Neural cell (in vitro differentiated cells): ENCODE data around the gene SSUH2. TPM values are rescaled to one million over a fixed set of nuclear protein-coding genes. Genes with fewer than 3 reads are reported as not detected.

Source experiments
- H2AFZ ChIP-seq: fragments of 200-600, 300-800 bp; sonication (generic), shearing (Covaris generic); 2 replicates; pipeline ENCODE4 v1.6.0; 2014; ENCODE audit warnings: low read depth, mild to moderate bottlenecking, antibody characterized with exemption, low read length, moderate library complexity
- H3F3A ChIP-seq: fragments of 200-600 bp; shearing (Covaris generic); 2 replicates; pipeline ENCODE4 v1.6.1; 2016; ENCODE audit warnings: mild to moderate bottlenecking, moderate library complexity, mixed read lengths, antibody characterized with exemption, low read length; ENCODE audit not compliant: insufficient read depth, poor library complexity, severe bottlenecking
- H3K27ac ChIP-seq: fragments of 200-600, 300-800 bp; sonication (generic), shearing (Covaris generic); 2 replicates; pipeline ENCODE4 v1.5.1; 2014; ENCODE audit warnings: mild to moderate bottlenecking, low read length, moderate library complexity
- H3K27me3 ChIP-seq: fragments of 300-800, 200-600 bp; sonication (generic), shearing (Covaris generic); 2 replicates; pipeline ENCODE4 v1.6.0; 2014; ENCODE audit warnings: mild to moderate bottlenecking, low read depth, low read length, moderate library complexity; ENCODE audit not compliant: insufficient read depth
- H3K36me3 ChIP-seq: fragments of 300-800, 200-600 bp; sonication (generic), shearing (Covaris generic); 2 replicates; pipeline ENCODE4 v1.5.1; 2014; ENCODE audit warnings: mild to moderate bottlenecking, antibody characterized with exemption, low read length, moderate library complexity; ENCODE audit not compliant: insufficient read depth
- H3K4me2 ChIP-seq: fragments of 300-800, 200-600 bp; sonication (generic), shearing (Covaris generic); 2 replicates; pipeline ENCODE4 v1.6.0; 2014; ENCODE audit warnings: mild to moderate bottlenecking, low read length
- H3K4me3 ChIP-seq: fragments of 300-800, 200-600 bp; sonication (generic), shearing (Covaris generic); 2 replicates; pipeline ENCODE4 v1.5.1; 2014; ENCODE audit warnings: mild to moderate bottlenecking, low read length, moderate library complexity
- H3K79me2 ChIP-seq: fragments of 200-600 bp; shearing (Covaris generic); replicated peaks from 2 replicates; pipeline ENCODE4 v1.6.0; 2014; ENCODE audit warnings: mild to moderate bottlenecking, low read length, moderate library complexity; ENCODE audit not compliant: insufficient read depth
- H3K9ac ChIP-seq: fragments of 300-800, 200-600 bp; sonication (generic), shearing (Covaris generic); 2 replicates; pipeline ENCODE4 v1.6.1; 2016; ENCODE audit warnings: mild to moderate bottlenecking, low read length, mixed read lengths
- H3K9me2 ChIP-seq: fragments of 200-600 bp; shearing (Covaris generic); 2 replicates; pipeline ENCODE4 v1.6.1; 2016; ENCODE audit warnings: mild to moderate bottlenecking, low read length, mixed read lengths; ENCODE audit not compliant: insufficient read depth
- H3K9me3 ChIP-seq: fragments of 200-600, 300-800 bp; sonication (generic), shearing (Covaris generic); 2 replicates; pipeline ENCODE4 v1.6.1; 2016; ENCODE audit warnings: mild to moderate bottlenecking, mixed run types, low read length, moderate library complexity, mixed read lengths
- H4K20me1 ChIP-seq: fragments of 200-600 bp; shearing (Covaris generic); 2 replicates; pipeline ENCODE4 v1.6.1; 2016; ENCODE audit warnings: mild to moderate bottlenecking, mixed run types; ENCODE audit not compliant: insufficient read depth
- EP300 ChIP-seq: fragments of 450-650 bp; conservative IDR thresholded peaks from 2 replicates; pipeline ENCODE4 v1.6.1; 2014; ENCODE audit warnings: antibody characterized with exemption, mild to moderate bottlenecking, moderate library complexity; ENCODE audit not compliant: poor library complexity, severe bottlenecking
- EZH2 ChIP-seq: fragments of 200-600, 300-800 bp; shearing (Covaris generic), sonication (generic); IDR thresholded peaks from 2 replicates; pipeline ENCODE4 v1.6.1; 2014; ENCODE audit warnings: antibody characterized with exemption, low read length, borderline replicate concordance, mild to moderate bottlenecking; ENCODE audit not compliant: insufficient read depth, poor library complexity, severe bottlenecking
- MXI1 ChIP-seq: fragments of 450-650 bp; conservative IDR thresholded peaks from 2 replicates; pipeline ENCODE4 v1.6.1; 2014; ENCODE audit warnings: antibody characterized with exemption, mild to moderate bottlenecking; ENCODE audit not compliant: poor library complexity, severe bottlenecking
- POLR2AphosphoS5 ChIP-seq: IDR thresholded peaks from 2 replicates; pipeline ENCODE4 v1.6.1; 2012
- RAD21 ChIP-seq: fragments of 450-650 bp; conservative IDR thresholded peaks from 2 replicates; pipeline ENCODE4 v1.6.1; 2014; ENCODE audit warnings: antibody characterized with exemption, mild to moderate bottlenecking, moderate library complexity
- SMC3 ChIP-seq: fragments of 450-650 bp; conservative IDR thresholded peaks from 2 replicates; pipeline ENCODE4 v1.6.1; 2014; ENCODE audit warnings: antibody characterized with exemption, mild to moderate bottlenecking, moderate library complexity; ENCODE audit not compliant: poor library complexity
- TAF1 ChIP-seq: IDR thresholded peaks from 2 replicates; pipeline ENCODE4 v1.6.1; 2012; ENCODE audit warnings: low read depth
- polyA plus RNA-seq: library from polyadenylated mRNA; depleted of rRNA; stranded (reverse); fragments of >200 nt; gene quantifications from 2 replicates; pipeline ENCODE4 v1.2.3, GENCODE V29; 2014
- TF ChIP-seq, protein P1 (sequence below): IDR thresholded peaks from 2 replicates; pipeline ENCODE4 v1.6.1; 2012; ENCODE audit warnings: borderline replicate concordance
- TF ChIP-seq, protein P2 (sequence below): fragments of 450-650 bp; IDR thresholded peaks from 2 replicates; pipeline ENCODE4 v1.5.1; 2014; ENCODE audit warnings: antibody characterized with exemption, mild to moderate bottlenecking, moderate library complexity; ENCODE audit not compliant: poor library complexity, severe bottlenecking

SSUH2 gene
- polyA plus RNA-seq, 1 donor from 2014 or later: 0.88 TPM

DNA sequence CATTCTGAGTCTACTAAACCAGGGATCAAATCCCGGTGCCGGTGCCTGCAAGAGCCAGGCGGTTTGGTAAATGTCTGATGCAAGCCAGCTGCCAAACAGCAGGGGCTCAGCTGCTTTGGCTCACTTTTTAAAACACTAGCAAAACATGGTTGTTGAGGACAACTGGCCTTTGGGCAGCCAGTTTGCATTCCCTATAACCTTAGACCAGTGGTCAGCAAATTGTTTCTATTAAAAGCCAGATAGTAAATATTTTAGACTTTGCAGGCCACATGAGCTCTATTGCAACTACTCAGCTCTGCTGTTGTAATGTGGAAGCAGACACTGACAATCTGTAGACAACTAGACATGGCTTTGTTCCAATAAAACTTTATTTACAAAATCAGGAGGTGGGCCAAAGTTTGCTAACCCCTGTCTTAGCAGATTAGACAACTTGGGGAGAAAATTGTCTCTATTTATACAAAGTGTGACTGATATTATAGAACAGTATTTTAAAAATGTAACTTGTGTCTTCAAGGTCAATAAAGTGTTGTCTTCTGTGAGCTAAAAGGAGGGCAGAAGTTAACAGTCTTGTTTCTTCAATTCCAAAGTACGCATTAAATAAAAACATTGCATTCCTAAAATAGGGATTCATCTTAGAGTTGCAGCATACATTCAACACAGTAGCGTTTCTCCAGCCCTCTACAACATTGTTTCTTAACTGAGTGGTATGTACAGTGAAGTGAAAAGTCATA lies 67.6 kb downstream of the SSUH2 start:
- H3K36me3 ChIP-seq: no peaks in the 10 kb centered on the region
- no peak overlapping the region for H3K4me2 ChIP-seq
- no peak overlapping the region for H3K4me3 ChIP-seq
- H3K9me2 ChIP-seq: no peaks in the 10 kb centered on the region
- H3K9ac ChIP-seq: no peak overlapping the region
- no peaks in the 10 kb centered on the region for H3K27me3 ChIP-seq
- H3K27ac ChIP-seq: no peak overlapping the region
- no peak for TF ChIP-seq MXI1
- no peaks in the 10 kb centered on the region for H3K9me3 ChIP-seq
- H2AFZ ChIP-seq: no peak overlapping the region
- H4K20me1 ChIP-seq: no peaks in the 10 kb centered on the region
- H3F3A ChIP-seq: no peaks in the 10 kb centered on the region
- H3K79me2 ChIP-seq: no peaks in the 10 kb centered on the region

DNA sequence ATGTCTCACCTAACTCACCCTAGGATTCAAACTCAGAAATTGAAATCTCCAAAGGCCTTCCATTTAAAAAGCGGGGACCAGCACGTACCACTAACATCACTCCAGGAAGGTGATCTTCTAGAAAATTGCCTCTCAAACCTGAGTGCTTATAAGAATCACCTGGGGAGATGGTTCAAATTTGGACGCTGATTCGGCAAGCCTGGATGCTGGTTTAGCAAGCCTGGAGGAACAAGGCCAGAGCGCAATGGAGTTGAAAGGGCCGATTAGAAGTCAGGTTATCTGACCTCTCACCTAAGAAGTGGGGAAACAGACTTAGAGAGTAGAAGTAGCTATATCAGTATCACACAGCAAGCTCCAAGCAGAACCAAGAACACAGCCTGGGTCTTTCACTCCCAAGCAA lies 68.2 kb downstream of the SSUH2 start:
- TF ChIP-seq, protein P1, sequence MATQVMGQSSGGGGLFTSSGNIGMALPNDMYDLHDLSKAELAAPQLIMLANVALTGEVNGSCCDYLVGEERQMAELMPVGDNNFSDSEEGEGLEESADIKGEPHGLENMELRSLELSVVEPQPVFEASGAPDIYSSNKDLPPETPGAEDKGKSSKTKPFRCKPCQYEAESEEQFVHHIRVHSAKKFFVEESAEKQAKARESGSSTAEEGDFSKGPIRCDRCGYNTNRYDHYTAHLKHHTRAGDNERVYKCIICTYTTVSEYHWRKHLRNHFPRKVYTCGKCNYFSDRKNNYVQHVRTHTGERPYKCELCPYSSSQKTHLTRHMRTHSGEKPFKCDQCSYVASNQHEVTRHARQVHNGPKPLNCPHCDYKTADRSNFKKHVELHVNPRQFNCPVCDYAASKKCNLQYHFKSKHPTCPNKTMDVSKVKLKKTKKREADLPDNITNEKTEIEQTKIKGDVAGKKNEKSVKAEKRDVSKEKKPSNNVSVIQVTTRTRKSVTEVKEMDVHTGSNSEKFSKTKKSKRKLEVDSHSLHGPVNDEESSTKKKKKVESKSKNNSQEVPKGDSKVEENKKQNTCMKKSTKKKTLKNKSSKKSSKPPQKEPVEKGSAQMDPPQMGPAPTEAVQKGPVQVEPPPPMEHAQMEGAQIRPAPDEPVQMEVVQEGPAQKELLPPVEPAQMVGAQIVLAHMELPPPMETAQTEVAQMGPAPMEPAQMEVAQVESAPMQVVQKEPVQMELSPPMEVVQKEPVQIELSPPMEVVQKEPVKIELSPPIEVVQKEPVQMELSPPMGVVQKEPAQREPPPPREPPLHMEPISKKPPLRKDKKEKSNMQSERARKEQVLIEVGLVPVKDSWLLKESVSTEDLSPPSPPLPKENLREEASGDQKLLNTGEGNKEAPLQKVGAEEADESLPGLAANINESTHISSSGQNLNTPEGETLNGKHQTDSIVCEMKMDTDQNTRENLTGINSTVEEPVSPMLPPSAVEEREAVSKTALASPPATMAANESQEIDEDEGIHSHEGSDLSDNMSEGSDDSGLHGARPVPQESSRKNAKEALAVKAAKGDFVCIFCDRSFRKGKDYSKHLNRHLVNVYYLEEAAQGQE: no peak
- TF ChIP-seq EP300: no peak
- no peak for TF ChIP-seq MXI1
- TF ChIP-seq RAD21: no peak
- TF ChIP-seq TAF1: no peak
- TF ChIP-seq EZH2: no peak
- TF ChIP-seq POLR2AphosphoS5: no peak
- no peak for TF ChIP-seq SMC3
- TF ChIP-seq, protein P2, sequence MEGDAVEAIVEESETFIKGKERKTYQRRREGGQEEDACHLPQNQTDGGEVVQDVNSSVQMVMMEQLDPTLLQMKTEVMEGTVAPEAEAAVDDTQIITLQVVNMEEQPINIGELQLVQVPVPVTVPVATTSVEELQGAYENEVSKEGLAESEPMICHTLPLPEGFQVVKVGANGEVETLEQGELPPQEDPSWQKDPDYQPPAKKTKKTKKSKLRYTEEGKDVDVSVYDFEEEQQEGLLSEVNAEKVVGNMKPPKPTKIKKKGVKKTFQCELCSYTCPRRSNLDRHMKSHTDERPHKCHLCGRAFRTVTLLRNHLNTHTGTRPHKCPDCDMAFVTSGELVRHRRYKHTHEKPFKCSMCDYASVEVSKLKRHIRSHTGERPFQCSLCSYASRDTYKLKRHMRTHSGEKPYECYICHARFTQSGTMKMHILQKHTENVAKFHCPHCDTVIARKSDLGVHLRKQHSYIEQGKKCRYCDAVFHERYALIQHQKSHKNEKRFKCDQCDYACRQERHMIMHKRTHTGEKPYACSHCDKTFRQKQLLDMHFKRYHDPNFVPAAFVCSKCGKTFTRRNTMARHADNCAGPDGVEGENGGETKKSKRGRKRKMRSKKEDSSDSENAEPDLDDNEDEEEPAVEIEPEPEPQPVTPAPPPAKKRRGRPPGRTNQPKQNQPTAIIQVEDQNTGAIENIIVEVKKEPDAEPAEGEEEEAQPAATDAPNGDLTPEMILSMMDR: no peak
- H3F3A ChIP-seq: no peaks in the 10 kb centered on the region
- no peak overlapping the region for H3K4me2 ChIP-seq
- H3K27ac ChIP-seq: no peak overlapping the region
- H3K36me3 ChIP-seq: no peaks in the 10 kb centered on the region
- H3K9me2 ChIP-seq: no peaks in the 10 kb centered on the region
- no peaks in the 10 kb centered on the region for H3K79me2 ChIP-seq
- H3K27me3 ChIP-seq: no peaks in the 10 kb centered on the region
- no peak overlapping the region for H3K9ac ChIP-seq
- H2AFZ ChIP-seq: no peak overlapping the region
- no peaks in the 10 kb centered on the region for H4K20me1 ChIP-seq
- H3K9me3 ChIP-seq: no peaks in the 10 kb centered on the region
- H3K4me3 ChIP-seq: no peak overlapping the region
